Jurkat, Clone E6-1 (cell line): ENCODE results near the gene B4GALT2.
A peak's percentile ranks its signal among the peaks of the same experiment; 100 is the strongest.

Source experiments
- DNase-seq: peaks from one replicate; pipeline ENCODE4 v3.0.0-alpha.2; 2011; ENCODE audit warnings: low read depth, low spot score
- H3K4me3 ChIP-seq: 2 replicates; pipeline ENCODE4 v1.5.1; 2011; ENCODE audit warnings: mild to moderate bottlenecking, low read length, control low read depth, moderate library complexity

Gene B4GALT2

DNA sequence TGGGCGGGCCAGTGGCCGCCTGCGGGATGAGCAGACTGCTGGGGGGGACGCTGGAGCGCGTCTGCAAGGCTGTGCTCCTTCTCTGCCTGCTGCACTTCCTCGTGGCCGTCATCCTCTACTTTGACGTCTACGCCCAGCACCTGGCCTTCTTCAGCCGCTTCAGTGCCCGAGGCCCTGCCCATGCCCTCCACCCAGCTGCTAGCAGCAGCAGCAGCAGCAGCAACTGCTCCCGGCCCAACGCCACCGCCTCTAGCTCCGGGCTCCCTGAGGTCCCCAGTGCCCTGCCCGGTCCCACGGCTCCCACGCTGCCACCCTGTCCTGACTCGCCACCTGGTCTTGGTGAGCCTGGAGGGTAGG, 2.1 kb downstream of the B4GALT2 start:
- H3K4me3 ChIP-seq, result no peak overlapping the region
- no peak for DNase-seq

GRCh38 chr1:43981636-43982035, 2.6 kb downstream of the B4GALT2 start:
- no peak for DNase-seq
- H3K4me3 ChIP-seq, result no peak overlapping the region

DNA sequence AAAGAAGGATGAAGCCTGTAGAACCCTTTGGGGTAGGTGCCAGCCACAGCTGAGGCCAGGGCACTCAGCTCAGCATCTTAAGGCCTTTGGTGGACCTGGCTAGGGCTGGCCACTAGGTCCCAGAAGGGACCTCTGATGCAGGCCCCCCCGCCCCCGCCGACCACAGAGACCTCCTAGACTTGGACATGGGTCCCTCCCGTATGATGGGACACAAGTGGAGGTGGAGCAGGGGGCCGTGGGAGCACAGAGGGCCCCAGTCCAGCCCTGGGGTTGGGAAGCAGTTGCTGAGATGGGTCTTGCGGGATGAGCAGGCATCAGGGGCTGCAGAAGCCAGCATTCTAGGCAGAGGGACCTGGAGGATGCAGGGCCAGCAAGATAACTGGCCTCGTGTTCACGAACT, 3.2 kb downstream of the B4GALT2 start:
- DNase-seq, result no peak
- H3K4me3 ChIP-seq, result no peak overlapping the region

GRCh38 chr1:43982808-43983207, 3.8 kb downstream of the B4GALT2 start:
- H3K4me3 ChIP-seq, result no peak overlapping the region
- no peak for DNase-seq

GRCh38 chr1:43983253-43983899, 4.4 kb downstream of the B4GALT2 start:
- no peak for DNase-seq
- no peak overlapping the region for H3K4me3 ChIP-seq

- DNase-seq, result no peak
These were observed 5.8 kb downstream of the B4GALT2 start for GRCh38 chr1:43984855-43985254.

GRCh38 chr1:43985984-43986595, 7.1 kb downstream of the B4GALT2 start:
- no peak for DNase-seq
- H3K4me3 ChIP-seq, result no peak overlapping the region

More at GRCh38 chr1:43984855-43985254, 5.8 kb downstream of the B4GALT2 start:
- no peak overlapping the region for H3K4me3 ChIP-seq

DNA sequence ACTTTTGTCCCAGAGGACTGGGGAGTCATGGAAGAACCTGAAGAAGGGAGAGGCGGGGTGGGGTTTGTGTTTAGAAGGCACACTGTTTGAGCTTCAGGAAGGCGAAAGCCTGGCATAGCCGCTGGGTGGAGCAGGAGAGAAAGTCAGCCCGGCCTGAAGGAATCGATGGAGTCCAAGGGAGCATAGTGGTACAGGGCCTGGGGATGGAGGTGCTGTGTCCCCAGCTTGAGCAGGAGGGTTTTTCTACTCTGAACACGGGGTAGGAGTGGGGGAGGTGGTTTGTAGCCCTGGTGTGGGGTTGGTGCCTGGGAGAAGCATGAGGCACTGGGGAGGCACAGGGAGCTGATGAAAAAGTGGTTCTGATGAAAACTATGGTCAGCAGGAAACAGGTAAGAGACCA, 7.7 kb downstream of the B4GALT2 start:
- no peak for DNase-seq
- H3K4me3 ChIP-seq, result no peak overlapping the region

DNA sequence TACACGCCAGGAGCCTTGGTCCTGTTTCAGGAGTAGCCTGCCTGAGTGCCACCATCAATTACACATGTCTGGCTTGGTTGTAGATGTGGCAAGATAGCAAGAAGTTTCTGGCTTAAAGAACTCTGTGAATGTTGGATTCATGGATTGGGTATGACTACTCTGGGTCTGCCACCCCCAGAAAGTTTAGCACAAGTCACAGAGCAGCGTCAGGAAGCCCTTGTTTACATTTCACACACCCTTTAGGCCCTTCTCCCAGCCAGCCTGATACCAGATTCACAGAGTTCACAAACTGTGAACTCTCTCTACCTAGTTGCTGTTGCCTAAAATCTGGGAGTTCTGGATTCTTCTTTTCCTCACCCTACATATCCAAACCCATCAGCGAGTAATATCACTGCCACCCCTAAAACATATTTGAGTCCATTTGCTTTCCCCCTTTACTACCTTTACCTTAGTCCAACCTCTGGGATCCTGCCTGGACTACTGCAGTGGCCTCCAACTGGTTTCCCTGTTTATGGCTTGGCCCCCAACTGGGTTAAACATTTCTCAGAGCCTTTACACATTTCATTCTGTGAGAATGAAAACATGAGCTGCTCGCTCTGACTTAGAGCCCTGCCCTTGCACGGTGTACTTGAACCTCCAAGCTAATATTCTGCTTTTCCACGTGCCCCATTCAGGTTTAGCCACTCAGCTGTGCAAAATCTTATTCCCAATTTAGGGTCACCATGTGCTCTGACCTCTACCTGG, 8.3 kb downstream of the B4GALT2 start:
- no peak for DNase-seq
- no peak overlapping the region for H3K4me3 ChIP-seq

DNA sequence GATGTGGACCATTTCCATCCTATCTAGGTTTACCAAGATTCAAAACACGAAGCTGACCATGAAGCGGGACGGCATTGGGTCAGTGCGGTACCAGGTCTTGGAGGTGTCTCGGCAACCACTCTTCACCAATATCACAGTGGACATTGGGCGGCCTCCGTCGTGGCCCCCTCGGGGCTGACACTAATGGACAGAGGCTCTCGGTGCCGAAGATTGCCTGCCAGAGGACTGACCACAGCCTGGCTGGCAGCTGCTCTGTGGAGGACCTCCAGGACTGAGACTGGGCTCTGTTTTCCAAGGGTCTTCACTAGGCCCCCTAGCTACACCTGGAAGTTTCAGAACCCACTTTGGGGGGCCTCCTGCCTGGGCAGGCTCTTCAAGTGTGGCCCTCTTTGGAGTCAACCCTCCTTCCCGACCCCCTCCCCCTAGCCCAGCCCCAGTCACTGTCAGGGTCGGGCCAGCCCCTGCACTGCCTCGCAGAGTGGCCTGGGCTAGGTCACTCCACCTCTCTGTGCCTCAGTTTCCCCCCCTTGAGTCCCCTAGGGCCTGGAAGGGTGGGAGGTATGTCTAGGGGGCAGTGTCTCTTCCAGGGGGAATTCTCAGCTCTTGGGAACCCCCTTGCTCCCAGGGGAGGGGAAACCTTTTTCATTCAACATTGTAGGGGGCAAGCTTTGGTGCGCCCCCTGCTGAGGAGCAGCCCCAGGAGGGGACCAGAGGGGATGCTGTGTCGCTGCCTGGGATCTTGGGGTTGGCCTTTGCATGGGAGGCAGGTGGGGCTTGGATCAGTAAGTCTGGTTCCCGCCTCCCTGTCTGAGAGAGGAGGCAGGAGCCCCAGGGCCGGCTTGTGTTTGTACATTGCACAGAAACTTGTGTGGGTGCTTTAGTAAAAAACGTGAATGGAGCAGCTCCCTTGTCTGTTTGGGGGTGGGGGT, 11.5 kb downstream of the B4GALT2 start:
- peak overlapping the region; percentile 67 for H3K4me3 ChIP-seq
- no peak for DNase-seq

- peak overlapping the region; percentile 67 for H3K4me3 ChIP-seq
- no peak for DNase-seq
These were observed 12.1 kb downstream of the B4GALT2 start for GRCh38 chr1:43991200-43991475.

DNA sequence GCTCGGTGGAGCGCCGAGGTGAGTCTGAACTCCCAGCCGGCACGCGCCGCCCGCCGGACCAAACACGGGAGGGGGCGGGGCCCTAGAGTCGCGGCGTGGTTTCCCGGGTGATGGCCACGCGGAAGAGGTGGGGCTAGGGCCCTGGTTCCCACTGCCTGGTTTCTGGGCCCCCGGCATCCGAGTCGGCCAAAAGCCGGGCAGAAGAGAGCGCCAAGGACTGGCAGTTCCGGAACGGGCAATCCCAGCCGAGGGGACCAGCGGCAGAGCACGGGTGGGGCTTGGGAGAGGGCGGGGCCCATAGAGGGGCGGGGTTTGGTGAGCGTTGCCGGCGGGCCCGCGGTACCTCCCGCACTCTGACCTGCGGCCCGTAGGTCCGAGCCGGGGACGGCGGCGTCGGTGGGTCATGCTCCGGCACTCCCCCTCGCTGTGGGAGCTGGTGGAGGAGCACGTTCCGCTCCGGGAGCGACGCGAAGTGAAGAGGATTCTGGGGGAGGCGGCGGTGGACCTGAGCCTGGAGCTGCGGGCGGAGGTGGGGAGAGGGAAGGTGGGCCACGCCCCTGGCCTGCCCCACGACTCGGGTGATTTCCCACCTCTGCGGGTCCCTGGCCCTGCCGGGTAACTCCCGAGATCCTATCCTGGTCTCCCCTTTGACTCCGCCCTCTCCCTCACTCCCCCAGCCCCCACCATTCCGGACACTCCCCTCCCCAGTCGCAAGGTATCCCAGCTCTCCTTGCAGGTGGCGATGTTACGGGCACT, 12.6 kb downstream of the B4GALT2 start, which contains the start of gene CCDC24:
Gene CCDC24, plus strand, starts transcription at position 124 of the 756 bp plus-strand sequence. Its CDS starts 280 bp downstream, at position 404.
- DNase-seq, result no peak

GRCh38 chr1:43992232-43992995, 13.4 kb downstream of the B4GALT2 start:
- peak overlapping the region; percentile 67 for H3K4me3 ChIP-seq
- DNase-seq, result no peak

More for the DNA sequence above, 12.6 kb downstream of the B4GALT2 start, which contains the start of gene CCDC24:
- H3K4me3 ChIP-seq, result peak within 1 kb of the TSS; percentile 67

DNA sequence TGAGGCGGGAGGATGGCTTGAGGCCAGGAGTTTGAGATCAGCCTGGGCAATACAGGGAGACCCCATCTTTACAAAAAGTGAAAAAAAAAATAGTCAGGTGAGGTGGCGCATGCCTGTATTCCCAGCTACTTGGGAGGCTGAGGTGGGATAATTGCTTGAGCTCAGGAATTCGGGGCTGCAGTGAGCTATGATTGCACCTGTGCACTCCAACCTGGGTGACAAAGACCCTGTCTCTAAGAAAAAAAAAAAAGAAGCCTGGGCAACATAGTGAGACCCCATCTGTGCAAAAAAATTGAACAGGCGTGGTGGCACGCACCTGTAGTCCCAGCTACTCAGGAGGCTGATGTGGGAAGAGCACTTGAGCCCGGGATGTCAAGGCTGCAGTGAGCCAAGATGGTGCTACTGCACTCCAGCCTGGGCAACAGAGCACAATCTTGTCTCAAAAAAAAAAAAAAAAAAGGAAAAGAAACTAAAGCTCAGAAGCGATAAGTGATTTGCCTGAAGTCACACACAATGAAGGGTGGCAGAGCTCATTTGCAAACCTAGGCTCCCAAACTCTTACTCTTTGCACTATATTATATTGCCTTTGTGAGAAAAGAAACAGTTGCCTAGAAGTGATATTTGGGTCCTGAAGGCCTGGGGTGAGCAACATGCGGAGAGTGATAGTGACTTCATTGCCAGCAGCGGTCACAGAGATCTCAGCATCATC, 14.3 kb downstream of the B4GALT2 start:
- no peak for DNase-seq
- no peak overlapping the region for H3K4me3 ChIP-seq

DNA sequence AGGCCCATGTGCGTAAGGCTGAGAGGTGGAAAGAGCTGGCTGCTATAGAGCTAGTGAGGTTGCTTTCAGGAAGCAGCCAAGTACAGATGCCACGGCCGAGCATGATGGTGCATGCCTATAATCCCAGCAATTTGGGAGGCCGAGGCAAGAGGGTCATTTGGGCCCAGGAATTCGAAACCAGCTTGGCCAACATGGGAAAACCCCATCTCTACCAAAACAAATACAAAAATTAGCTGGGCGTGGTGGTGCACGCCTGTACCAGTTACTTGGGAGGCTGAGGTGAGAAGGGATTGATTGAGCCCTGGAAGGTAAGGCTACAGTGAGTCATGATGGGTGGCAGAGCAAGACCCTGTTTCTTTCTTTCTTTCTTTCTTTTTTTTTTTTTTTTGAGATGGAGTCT, 15.1 kb downstream of the B4GALT2 start:
- no peak overlapping the region for H3K4me3 ChIP-seq
- DNase-seq, result no peak

- no peak for DNase-seq
These were observed 16.1 kb downstream of the B4GALT2 start for GRCh38 chr1:43994794-43995790.

More at GRCh38 chr1:43994794-43995790, 16.1 kb downstream of the B4GALT2 start:
- H3K4me3 ChIP-seq, result no peak overlapping the region
